ENCODE measurements around the gene PPP1R37.

DNA sequence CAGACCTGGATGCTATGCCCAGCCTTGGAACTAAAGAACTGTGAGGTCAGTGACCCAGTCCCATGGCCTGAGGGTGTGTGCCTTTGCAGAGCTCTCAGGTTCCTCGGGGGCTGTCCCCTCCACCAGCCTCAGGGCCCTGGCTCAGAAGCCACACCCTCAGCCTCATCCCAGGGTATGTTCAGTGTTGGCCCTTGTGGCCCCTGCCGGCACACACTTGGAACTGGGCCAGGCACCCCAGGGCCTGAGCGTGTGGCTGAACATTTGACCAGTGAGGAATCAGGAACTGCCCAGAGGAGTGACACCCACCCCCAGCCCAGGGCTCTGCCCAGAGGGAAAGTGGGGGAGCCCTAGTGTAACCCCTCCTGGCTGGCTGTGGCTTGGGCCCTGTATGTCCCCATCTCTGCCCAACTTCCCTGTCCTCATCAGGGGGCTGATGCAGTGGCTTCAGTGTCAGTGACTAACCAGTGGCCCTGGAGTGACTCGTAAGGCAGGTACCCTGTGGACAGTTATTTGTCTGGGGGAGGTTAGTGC, 57.8 kb downstream of the PPP1R37 start:
- TF ChIP-seq, protein P1, sequence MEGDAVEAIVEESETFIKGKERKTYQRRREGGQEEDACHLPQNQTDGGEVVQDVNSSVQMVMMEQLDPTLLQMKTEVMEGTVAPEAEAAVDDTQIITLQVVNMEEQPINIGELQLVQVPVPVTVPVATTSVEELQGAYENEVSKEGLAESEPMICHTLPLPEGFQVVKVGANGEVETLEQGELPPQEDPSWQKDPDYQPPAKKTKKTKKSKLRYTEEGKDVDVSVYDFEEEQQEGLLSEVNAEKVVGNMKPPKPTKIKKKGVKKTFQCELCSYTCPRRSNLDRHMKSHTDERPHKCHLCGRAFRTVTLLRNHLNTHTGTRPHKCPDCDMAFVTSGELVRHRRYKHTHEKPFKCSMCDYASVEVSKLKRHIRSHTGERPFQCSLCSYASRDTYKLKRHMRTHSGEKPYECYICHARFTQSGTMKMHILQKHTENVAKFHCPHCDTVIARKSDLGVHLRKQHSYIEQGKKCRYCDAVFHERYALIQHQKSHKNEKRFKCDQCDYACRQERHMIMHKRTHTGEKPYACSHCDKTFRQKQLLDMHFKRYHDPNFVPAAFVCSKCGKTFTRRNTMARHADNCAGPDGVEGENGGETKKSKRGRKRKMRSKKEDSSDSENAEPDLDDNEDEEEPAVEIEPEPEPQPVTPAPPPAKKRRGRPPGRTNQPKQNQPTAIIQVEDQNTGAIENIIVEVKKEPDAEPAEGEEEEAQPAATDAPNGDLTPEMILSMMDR (IDR thresholded peaks at IDR 0.05) = no peak
- TF ChIP-seq POLR2A (IDR thresholded peaks at IDR 0.05) = no peak

Measured in tibial nerve (tissue), 3 donors.